Naive thymus-derived CD4-positive, alpha-beta T cell (primary cell): ENCODE results near the gene DNAJC5. TPM values are rescaled to one million over a fixed set of nuclear protein-coding genes. Genes with fewer than 3 reads are reported as not detected.

Source experiments
- ATAC-seq: fragments of 150-1000 bp; cut with Tn5 transposase; 2 replicates; pipeline ENCODE4 v1.10.0; 2021; ENCODE audit warnings: mild to moderate bottlenecking, moderate library complexity
- CTCF ChIA-PET: fragments of 350-600 bp; sonication (Branson Sonifier 250); formaldehyde crosslinking; loops from one replicate; lab custom pipeline; 2021; ENCODE audit warnings: antibody characterized with exemption; lab: Charles Lee
- POLR2A ChIA-PET: fragments of 350-600 bp; sonication (Branson Sonifier 250); formaldehyde crosslinking; loops from one replicate; lab custom pipeline; 2021; ENCODE audit warnings: antibody characterized with exemption, inconsistent platforms; lab: Charles Lee
- DNase-seq, 9 donors: peaks; one replicate each; pipeline versions ENCODE4 v3.0.0 to v3.0.0-alpha.2; 2020 to 2022; ENCODE audit warnings: mixed read lengths in 1 of 9
- H3K27ac ChIP-seq: one replicate; pipeline ENCODE4 v1.7.0; 2013; ENCODE audit warnings: mild to moderate bottlenecking, low read depth, low read length, moderate library complexity
- H3K27me3 ChIP-seq, 2 donors: one replicate each; pipeline ENCODE4 v1.7.0; 2013; ENCODE audit warnings: low read length in 2 of 2, mild to moderate bottlenecking in 2 of 2, moderate library complexity in 2 of 2; ENCODE audit not compliant: control insufficient read depth in 2 of 2, insufficient read depth in 2 of 2
- H3K36me3 ChIP-seq, 3 experiments: 1 replicate in 2 of 3; 2 replicates in 1 of 3; pipeline ENCODE4 v1.7.0; 2013; ENCODE audit warnings: low read length in 3 of 3, mild to moderate bottlenecking in 3 of 3, moderate library complexity in 1 of 3; ENCODE audit not compliant: insufficient read depth in 3 of 3, control insufficient read depth in 2 of 3
- H3K4me1 ChIP-seq, 2 donors: one replicate each; pipeline ENCODE4 v1.7.0; 2013; ENCODE audit warnings: low read length in 2 of 2, mild to moderate bottlenecking in 2 of 2, moderate library complexity in 1 of 2; ENCODE audit not compliant: control insufficient read depth in 2 of 2, insufficient read depth in 2 of 2
- H3K4me3 ChIP-seq: 2 replicates; pipeline ENCODE4 v1.7.0; 2013; ENCODE audit warnings: mild to moderate bottlenecking, low read length
- H3K9me3 ChIP-seq, 3 experiments: 1 replicate in 2 of 3; 2 replicates in 1 of 3; pipeline ENCODE4 v1.7.0; 2013; ENCODE audit warnings: low read length in 3 of 3; ENCODE audit not compliant: control insufficient read depth in 2 of 3
- H3K27ac Mint-ChIP-seq, 9 donors: one replicate each; pipeline ENCODE4 v1.8.0; 2020 to 2022; ENCODE audit warnings: mixed read lengths in 9 of 9, mild to moderate bottlenecking in 8 of 9, moderate library complexity in 5 of 9, inconsistent platforms in 2 of 9
- H3K27me3 Mint-ChIP-seq, 5 donors: one replicate each; pipeline ENCODE4 v1.8.0; 2021 to 2022; ENCODE audit warnings: mixed read lengths in 5 of 5, mild to moderate bottlenecking in 1 of 5
- H3K36me3 Mint-ChIP-seq, 5 donors: one replicate each; pipeline ENCODE4 v1.8.0; 2020 to 2022; ENCODE audit warnings: mixed read lengths in 5 of 5, mild to moderate bottlenecking in 3 of 5, inconsistent platforms in 1 of 5
- H3K4me1 Mint-ChIP-seq, 7 donors: one replicate each; pipeline ENCODE4 v1.8.0; 2020 to 2022; ENCODE audit warnings: mixed read lengths in 7 of 7, mild to moderate bottlenecking in 3 of 7, inconsistent platforms in 1 of 7
- H3K4me3 Mint-ChIP-seq, 10 donors: one replicate each; pipeline ENCODE4 v1.8.0; 2020 to 2022; ENCODE audit warnings: mild to moderate bottlenecking in 10 of 10, mixed read lengths in 10 of 10, moderate library complexity in 6 of 10, inconsistent platforms in 2 of 10
- H3K9me3 Mint-ChIP-seq, 11 donors: one replicate each; pipeline ENCODE4 v1.8.0; 2020 to 2022; ENCODE audit warnings: mixed read lengths in 11 of 11, mild to moderate bottlenecking in 4 of 11, inconsistent platforms in 1 of 11, moderate library complexity in 1 of 11
- intact Hi-C, 2 donors: fragments of 100-400 bp; cut with micrococcal nuclease; formaldehyde crosslinking; loops; one replicate each; pipeline ENCODE4 v1.15.1; 2023
- polyA plus RNA-seq, 2 donors: library from polyadenylated mRNA; unstranded; fragments of 300-500 nt; fragmentation: Illumina TruSeq; gene quantifications; one replicate each; pipeline ENCODE4 v1.2.3, GENCODE V29; 2021
- total RNA-seq, 6 experiments: library from RNA in 5 of 6; stranded (reverse) in 5 of 6; gene quantifications; 1 replicate in 5 of 6; 2 replicates in 1 of 6; pipeline ENCODE4 v1.2.3 and lab custom pipeline; 2021 to 2026

Gene DNAJC5
- total and polyA plus RNA-seq, 7 experiments from 2014 or later = 7.5 to 56.8 (median 45.4) TPM

- Histone ChIP-seq H3K27ac (peak overlapping the region; percentile 60), H3K4me1 (peaks cover 34 to 51% of the 10 kb centered on the region in 2 donors), H3K36me3 (peaks cover 0 to 5% (median 0%) of the 10 kb centered on the region in 3 experiments), H3K9me3 (no peaks in the 10 kb centered on the region), H3K4me3 (no peak overlapping the region), H3K27me3 (no peaks in the 10 kb centered on the region)
- peaks cover 0 to 21% (median 4%) of the 10 kb centered on the region in 5 donors for H3K36me3 Mint-ChIP-seq
- peak overlapping the region; percentile 63 to 97 (median 86) for H3K27ac Mint-ChIP-seq
- no peaks in the 10 kb centered on the region for H3K9me3 Mint-ChIP-seq
- DNase-seq (peak in 3 of 9 donors; percentile 22 to 41 (median 28)), ATAC-seq (no peak)
- peaks cover 0 to 2% (median 0%) of the 10 kb centered on the region in 5 donors for H3K27me3 Mint-ChIP-seq
- intact Hi-C loops = loop anchor here in 1 of 2 donors (10.0 kb wide), 1 partner anchor 166 kb away; the partner anchor contains the start of gene TCEA2
- ChIA-PET CTCF (no interaction called here), POLR2A (interaction anchor here (0.8 to 1.3 kb wide), 2 partner anchors 378 to 683 kb away, joined by 3 to 4 read pairs; partner anchors contain the start of genes PPDPF and YTHDF1)
- H3K4me1 Mint-ChIP-seq = peaks cover 53 to 84% (median 68%) of the 10 kb centered on the region in 7 donors
- peak overlapping the region in 9 of 10 donors; percentile 12 to 94 (median 58) for H3K4me3 Mint-ChIP-seq
These were observed 4.1 kb downstream of the DNAJC5 start for GRCh38 chr20:63898882-63899558.

DNA sequence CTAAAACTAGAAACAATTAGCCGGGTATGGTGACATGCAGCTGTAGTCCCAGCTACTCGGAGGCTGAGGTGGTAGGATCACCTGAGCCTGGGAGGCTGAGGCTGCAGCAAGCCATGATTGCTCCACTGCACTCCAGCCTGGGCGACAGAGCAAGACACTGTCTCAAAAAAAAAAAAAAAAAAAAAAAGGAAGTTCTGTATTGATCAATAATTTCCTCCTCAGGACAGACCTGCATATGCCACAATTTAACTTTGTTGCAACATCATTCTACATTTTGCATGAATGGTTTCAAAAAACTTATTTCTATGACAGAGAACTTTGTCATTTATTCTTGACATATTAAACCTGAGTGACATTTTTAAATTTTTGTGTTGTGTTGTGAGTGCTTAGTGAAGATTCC is 5.5 kb downstream of the DNAJC5 start:
- ATAC-seq = no peak
- no peak overlapping the region for H3K27ac ChIP-seq
- H3K9me3 Mint-ChIP-seq = no peaks in the 10 kb centered on the region
- intact Hi-C loops = no loop called here
- peaks cover 0 to 2% (median 0%) of the 10 kb centered on the region in 5 donors for H3K27me3 Mint-ChIP-seq
- no peak for DNase-seq
- H3K4me1 Mint-ChIP-seq = peaks cover 55 to 91% (median 73%) of the 10 kb centered on the region in 7 donors
- ChIA-PET POLR2A (no interaction called here), CTCF (no interaction called here)
- H3K4me3 Mint-ChIP-seq = peak overlapping the region in 5 of 10 donors; percentile 13 to 83 (median 59)
- peaks cover 0 to 22% (median 4%) of the 10 kb centered on the region in 5 donors for H3K36me3 Mint-ChIP-seq
- H3K27ac Mint-ChIP-seq = peak overlapping the region in 8 of 9 donors; percentile 51 to 96 (median 82)
- peaks cover 0 to 5% (median 0%) of the 10 kb centered on the region in 3 experiments for H3K36me3 ChIP-seq
- no peak overlapping the region for H3K4me3 ChIP-seq
- no peaks in the 10 kb centered on the region for H3K9me3 ChIP-seq
- H3K4me1 ChIP-seq = peaks cover 36 to 55% of the 10 kb centered on the region in 2 donors
- H3K27me3 ChIP-seq = no peaks in the 10 kb centered on the region

- CTCF ChIA-PET = no interaction called here
These were observed 9.1 kb downstream of the DNAJC5 start for GRCh38 chr20:63903796-63904561.

GRCh38 chr20:63908008-63908682 is 13.2 kb downstream of the DNAJC5 start:
- no peaks in the 10 kb centered on the region for H3K9me3 ChIP-seq
- H3K4me1 ChIP-seq = peaks cover 17 to 29% of the 10 kb centered on the region in 2 donors
- no peaks in the 10 kb centered on the region for H3K27me3 ChIP-seq
- no peak overlapping the region for H3K27ac ChIP-seq
- H3K36me3 ChIP-seq = no peaks in the 10 kb centered on the region
- CTCF ChIA-PET = interaction anchor here (0.6 to 1.3 kb wide), 4 partner anchors 12 to 130 kb away, joined by 3 to 8 read pairs (median 4); no protein-coding TSS in a partner anchor
- Mint-ChIP-seq H3K27me3 (no peaks in the 10 kb centered on the region), H3K27ac (peak overlapping the region in 5 of 9 donors; percentile 16 to 81 (median 71)), H3K4me1 (peaks cover 35 to 70% (median 45%) of the 10 kb centered on the region in 7 donors), H3K36me3 (peaks cover 0 to 6% (median 3%) of the 10 kb centered on the region in 5 donors), H3K4me3 (peak overlapping the region in 1 of 10 donors; percentile 19), H3K9me3 (no peaks in the 10 kb centered on the region)
- intact Hi-C loops = loop anchor here (2.0 to 5.0 kb wide), 4 partner anchors 13 to 213 kb away; partner anchors contain the start of genes C20orf204 (in 1 of the 2) and DNAJC5 (in 1 of the 2)
- DNase-seq (no peak), ATAC-seq (no peak)
- POLR2A ChIA-PET = interaction anchor here (2.8 kb wide), 1 partner anchor 12 kb away, joined by 14 read pairs; the partner anchor contains the start of gene DNAJC5
- no peak overlapping the region for H3K4me3 ChIP-seq

More at GRCh38 chr20:63903796-63904561, 9.1 kb downstream of the DNAJC5 start:
- Mint-ChIP-seq H3K27ac (peak overlapping the region; percentile 43 to 96 (median 67)), H3K27me3 (no peaks in the 10 kb centered on the region), H3K4me3 (peak overlapping the region in 9 of 10 donors; percentile 16 to 87 (median 36)), H3K9me3 (no peaks in the 10 kb centered on the region), H3K36me3 (peaks cover 0 to 7% (median 0%) of the 10 kb centered on the region in 5 donors), H3K4me1 (peaks cover 34 to 73% (median 54%) of the 10 kb centered on the region in 7 donors)
- intact Hi-C loops = no loop called here
- Histone ChIP-seq H3K36me3 (no peaks in the 10 kb centered on the region), H3K4me3 (no peak overlapping the region), H3K27ac (peak overlapping the region; percentile 22), H3K9me3 (no peaks in the 10 kb centered on the region), H3K4me1 (peaks cover 19 to 39% of the 10 kb centered on the region in 2 donors), H3K27me3 (no peaks in the 10 kb centered on the region)
- POLR2A ChIA-PET = interaction anchor here (1.2 to 1.6 kb wide), 2 partner anchors 8 to 9 kb away, joined by 4 to 5 read pairs; partner anchors contain the start of gene DNAJC5
- DNase-seq (no peak), ATAC-seq (no peak)

DNA sequence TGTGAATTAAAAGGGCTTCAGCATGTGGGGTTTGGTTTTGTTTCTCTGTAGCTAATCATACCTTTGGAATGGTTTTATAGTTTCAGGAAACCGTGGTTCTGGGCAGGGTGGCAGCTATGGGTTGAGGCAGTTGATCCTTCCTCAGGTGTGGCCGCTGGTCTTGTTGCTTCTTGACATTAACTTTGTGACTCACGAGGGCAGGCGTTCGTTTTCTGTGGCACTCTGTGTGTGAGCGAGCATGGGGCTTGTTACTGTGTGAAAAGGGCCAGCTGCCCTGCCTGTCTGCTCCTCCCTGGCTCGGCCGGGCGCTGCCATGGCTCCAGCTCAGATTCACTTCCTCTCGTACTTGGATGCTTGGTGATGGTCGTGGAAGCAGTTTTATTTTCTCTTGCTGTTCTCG is 16.2 kb downstream of the DNAJC5 start:
- ChIA-PET CTCF (interaction anchor here (1.1 kb wide), 1 partner anchor 62 kb away, joined by 3 read pairs; no protein-coding TSS in a partner anchor), POLR2A (interaction anchor here (0.6 to 0.7 kb wide), 5 partner anchors 12 to 210 kb away, joined by 3 to 4 read pairs (median 3); no protein-coding TSS in a partner anchor)
- no peak overlapping the region for H3K27ac ChIP-seq
- ATAC-seq = peak; percentile 53
- Mint-ChIP-seq H3K4me3 (peak overlapping the region in 4 of 10 donors; percentile 3 to 59 (median 30)), H3K36me3 (peaks cover 0 to 20% (median 9%) of the 10 kb centered on the region in 5 donors), H3K9me3 (peaks cover 0 to 3% (median 1%) of the 10 kb centered on the region in 11 donors), H3K4me1 (peaks cover 28 to 63% (median 41%) of the 10 kb centered on the region in 7 donors), H3K27me3 (no peaks in the 10 kb centered on the region), H3K27ac (peak overlapping the region in 6 of 9 donors; percentile 3 to 78 (median 44))
- intact Hi-C loops = no loop called here
- peaks cover 0 to 8% (median 0%) of the 10 kb centered on the region in 3 experiments for H3K36me3 ChIP-seq
- DNase-seq = no peak
- no peak overlapping the region for H3K4me3 ChIP-seq
- H3K4me1 ChIP-seq = peaks cover 7 to 17% of the 10 kb centered on the region in 2 donors
- H3K9me3 ChIP-seq = no peaks in the 10 kb centered on the region
- H3K27me3 ChIP-seq = no peaks in the 10 kb centered on the region
